NCI-H2227 treated with DMSO at 0.1 percent for 48 hours (cell line): Measurements from ENCODE around the gene PEX7.
"Not testable (repeated sequence)": the region's sequence is repeated elsewhere in the genome, so short reads cannot be mapped to it uniquely, and the experiment has no call there.

ENCODE experiments used
- DNase-seq: peaks from one replicate; lab custom pipeline; 2025; lab: John Stamatoyannopoulos, UW

The PEX7 gene

GRCh38 chr6:136840276-136841001 lies 18.0 kb downstream of the PEX7 start:
- no peak for DNase-seq

GRCh38 chr6:136843210-136843609 lies 20.8 kb downstream of the PEX7 start:
- no peak for DNase-seq

- DNase-seq, result peak; percentile 20
These were observed 23.7 kb downstream of the PEX7 start for GRCh38 chr6:136846046-136846445.

- not testable (repeated sequence) for DNase-seq
These were observed 24.1 kb downstream of the PEX7 start for GRCh38 chr6:136846477-136846876.

GRCh38 chr6:136849979-136850563 lies 27.7 kb downstream of the PEX7 start:
- not testable (repeated sequence) for DNase-seq

- DNase-seq, result no peak
These were observed 37.0 kb downstream of the PEX7 start for GRCh38 chr6:136859430-136859829.

- DNase-seq, result no peak
These were observed 37.7 kb downstream of the PEX7 start for GRCh38 chr6:136860043-136860442.

- DNase-seq, result no peak
These were observed 40.3 kb downstream of the PEX7 start for GRCh38 chr6:136862662-136863061.

- DNase-seq, result no peak
These were observed 41.4 kb downstream of the PEX7 start for GRCh38 chr6:136863752-136864151.

GRCh38 chr6:136864676-136865075 lies 42.3 kb downstream of the PEX7 start:
- DNase-seq, result no peak

GRCh38 chr6:136866872-136867416 lies 44.6 kb downstream of the PEX7 start:
- DNase-seq, result no peak

- DNase-seq, result no peak
These were observed 47.1 kb downstream of the PEX7 start for GRCh38 chr6:136869451-136869850.

- no peak for DNase-seq
These were observed 51.4 kb downstream of the PEX7 start for GRCh38 chr6:136873748-136874147.

- not testable (repeated sequence) for DNase-seq
These were observed 54.1 kb downstream of the PEX7 start for GRCh38 chr6:136876469-136876868.

- no peak for DNase-seq
These were observed 58.5 kb downstream of the PEX7 start for GRCh38 chr6:136880748-136881460.

GRCh38 chr6:136886091-136886490 lies 63.7 kb downstream of the PEX7 start:
- no peak for DNase-seq

- no peak for DNase-seq
These were observed 65.6 kb downstream of the PEX7 start for GRCh38 chr6:136887953-136888352.

GRCh38 chr6:136889271-136890193 lies 67.1 kb downstream of the PEX7 start:
- DNase-seq, result no peak

- no peak for DNase-seq
These were observed 67.9 kb downstream of the PEX7 start for GRCh38 chr6:136890194-136890839.

GRCh38 chr6:136890986-136891385 lies 68.6 kb downstream of the PEX7 start:
- DNase-seq, result no peak

- no peak for DNase-seq
These were observed 70.8 kb downstream of the PEX7 start for GRCh38 chr6:136893187-136893586.
